SJCRH30 (cell line): ENCODE measurements around the gene ALDOA. TPM values are rescaled to one million over a fixed set of nuclear protein-coding genes. Genes with fewer than 3 reads are reported as not detected.
A peak's percentile ranks its signal among the peaks of the same experiment; 100 is the strongest.

Experiments used
- DNase-seq, 2 experiments: peaks; one replicate each; pipeline ENCODE4 v3.0.0-alpha.2; 2015 to 2020
- H3K27ac ChIP-seq: fragments of 250-450 bp; sonication (Bioruptor Pico); 2 replicates; pipeline ENCODE4 v1.5.1; 2020; ENCODE audit warnings: mild to moderate bottlenecking, moderate library complexity
- H3K27me3 ChIP-seq: fragments of 250-450 bp; sonication (Bioruptor Pico); 2 replicates; pipeline ENCODE4 v1.5.1; 2020; ENCODE audit warnings: mild to moderate bottlenecking, moderate library complexity
- H3K36me3 ChIP-seq: fragments of 250-450 bp; sonication (Bioruptor Pico); 2 replicates; pipeline ENCODE4 v1.5.1; 2020; ENCODE audit warnings: mild to moderate bottlenecking, moderate library complexity
- H3K4me1 ChIP-seq: fragments of 250-450 bp; sonication (Bioruptor Pico); 2 replicates; pipeline ENCODE4 v1.5.1; 2020; ENCODE audit warnings: mild to moderate bottlenecking, moderate library complexity
- H3K4me3 ChIP-seq: fragments of 250-450 bp; sonication (Bioruptor Pico); 2 replicates; pipeline ENCODE4 v1.5.1; 2020; ENCODE audit warnings: mild to moderate bottlenecking, moderate library complexity
- H3K9me3 ChIP-seq: fragments of 250-450 bp; sonication (Bioruptor Pico); replicated peaks from 2 replicates; pipeline ENCODE4 v1.5.1; 2020; ENCODE audit warnings: mild to moderate bottlenecking, moderate library complexity
- total RNA-seq: library from RNA; depleted of rRNA; stranded (reverse); fragments of >200 nt; shearing (Covaris generic); gene quantifications from 2 replicates; pipeline ENCODE4 v1.2.3, GENCODE V29; 2014

Gene ALDOA
- total RNA-seq, 1 experiment from 2014 or later = 646 TPM

GRCh38 chr16:30054959-30055553, 10.5 kb upstream of the ALDOA start:
- no peak for DNase-seq
- Histone ChIP-seq H3K36me3 (no peaks in the 10 kb centered on the region), H3K4me1 (no peaks in the 10 kb centered on the region), H3K4me3 (no peak overlapping the region), H3K27ac (no peak overlapping the region), H3K9me3 (no peaks in the 10 kb centered on the region), H3K27me3 (no peaks in the 10 kb centered on the region)

GRCh38 chr16:30060346-30060745, 5.2 kb upstream of the ALDOA start:
- no peak overlapping the region for H3K4me3 ChIP-seq
- no peaks in the 10 kb centered on the region for H3K27me3 ChIP-seq
- no peaks in the 10 kb centered on the region for H3K36me3 ChIP-seq
- H3K4me1 ChIP-seq = peaks cover 25% of the 10 kb centered on the region
- no peak for DNase-seq
- no peaks in the 10 kb centered on the region for H3K9me3 ChIP-seq
- H3K27ac ChIP-seq = peak overlapping the region; percentile 14; the same call in 1 of the 2 replicates

- Histone ChIP-seq H3K4me3 (no peak overlapping the region), H3K4me1 (peaks cover 25% of the 10 kb centered on the region), H3K27me3 (no peaks in the 10 kb centered on the region), H3K36me3 (no peaks in the 10 kb centered on the region), H3K9me3 (no peaks in the 10 kb centered on the region), H3K27ac (peak overlapping the region; percentile 14; the same call in 1 of the 2 replicates)
- peak; percentile 71 to 86 for DNase-seq
These were observed 4.6 kb upstream of the ALDOA start for GRCh38 chr16:30060836-30061554.

GRCh38 chr16:30063278-30063892, 2.2 kb upstream of the ALDOA start:
- Histone ChIP-seq H3K27me3 (no peaks in the 10 kb centered on the region), H3K27ac (peak overlapping the region; percentile 86), H3K9me3 (no peaks in the 10 kb centered on the region), H3K36me3 (peaks cover 18% of the 10 kb centered on the region), H3K4me1 (peaks cover 25% of the 10 kb centered on the region), H3K4me3 (peak overlapping the region; percentile 83)
- peak; percentile 32 to 63 for DNase-seq

GRCh38 chr16:30063893-30064728, 1.4 kb upstream of the ALDOA start:
- Histone ChIP-seq H3K36me3 (peaks cover 26% of the 10 kb centered on the region), H3K27me3 (no peaks in the 10 kb centered on the region), H3K9me3 (no peaks in the 10 kb centered on the region), H3K27ac (peak overlapping the region; percentile 86), H3K4me1 (peaks cover 25% of the 10 kb centered on the region), H3K4me3 (peak overlapping the region; percentile 83)
- DNase-seq = peak; percentile 61 to 65

GRCh38 chr16:30064729-30065101, 845 bp upstream of the ALDOA start:
- Histone ChIP-seq H3K9me3 (no peaks in the 10 kb centered on the region), H3K4me3 (peak overlapping the region; percentile 83), H3K36me3 (peaks cover 32% of the 10 kb centered on the region), H3K27me3 (no peaks in the 10 kb centered on the region), H3K27ac (peak overlapping the region; percentile 86), H3K4me1 (peaks cover 25% of the 10 kb centered on the region)
- no peak for DNase-seq

- H3K9me3 ChIP-seq = no peaks in the 10 kb centered on the region
- peaks cover 46% of the 10 kb centered on the region for H3K36me3 ChIP-seq
- peaks cover 17% of the 10 kb centered on the region for H3K4me1 ChIP-seq
- H3K27me3 ChIP-seq = no peaks in the 10 kb centered on the region
- H3K4me3 ChIP-seq = peak overlapping the region; percentile 83
- peak; percentile 31 to 51 for DNase-seq
- H3K27ac ChIP-seq = peak overlapping the region; percentile 86
These were observed 592 bp downstream of the ALDOA start for GRCh38 chr16:30065943-30066760.

- peaks cover 54% of the 10 kb centered on the region for H3K36me3 ChIP-seq
- peaks cover 10% of the 10 kb centered on the region for H3K4me1 ChIP-seq
These were observed 1.4 kb downstream of the ALDOA start for GRCh38 chr16:30066761-30067583.

GRCh38 chr16:30067584-30067916, 2.0 kb downstream of the ALDOA start:
- H3K27me3 ChIP-seq = no peaks in the 10 kb centered on the region
- no peak overlapping the region for H3K4me3 ChIP-seq
- H3K9me3 ChIP-seq = no peaks in the 10 kb centered on the region
- DNase-seq = no peak
- H3K36me3 ChIP-seq = peaks cover 60% of the 10 kb centered on the region
- H3K4me1 ChIP-seq = peaks cover 8% of the 10 kb centered on the region; the same call in 1 of the 2 replicates
- no peak overlapping the region for H3K27ac ChIP-seq

More at GRCh38 chr16:30066761-30067583, 1.4 kb downstream of the ALDOA start:
- Histone ChIP-seq H3K27ac (peak overlapping the region; percentile 86), H3K4me3 (peak overlapping the region; percentile 83), H3K27me3 (no peaks in the 10 kb centered on the region), H3K9me3 (no peaks in the 10 kb centered on the region)
- DNase-seq = no peak

- H3K27me3 ChIP-seq = no peaks in the 10 kb centered on the region
- H3K4me1 ChIP-seq = peaks cover 6% of the 10 kb centered on the region; the same call in 1 of the 2 replicates
- H3K4me3 ChIP-seq = no peak overlapping the region
- no peaks in the 10 kb centered on the region for H3K9me3 ChIP-seq
- no peak overlapping the region for H3K27ac ChIP-seq
- peaks cover 61% of the 10 kb centered on the region for H3K36me3 ChIP-seq
- DNase-seq = no peak
These were observed 2.8 kb downstream of the ALDOA start for GRCh38 chr16:30068333-30068732.

GRCh38 chr16:30068750-30069610, 3.4 kb downstream of the ALDOA start:
- no peak overlapping the region for H3K27ac ChIP-seq
- H3K4me1 ChIP-seq = no peaks in the 10 kb centered on the region
- H3K4me3 ChIP-seq = no peak overlapping the region
- no peak for DNase-seq
- peaks cover 61% of the 10 kb centered on the region for H3K36me3 ChIP-seq
- no peaks in the 10 kb centered on the region for H3K9me3 ChIP-seq
- H3K27me3 ChIP-seq = no peaks in the 10 kb centered on the region

GRCh38 chr16:30069611-30070462, 4.3 kb downstream of the ALDOA start:
- Histone ChIP-seq H3K27ac (no peak overlapping the region), H3K4me1 (no peaks in the 10 kb centered on the region), H3K4me3 (no peak overlapping the region), H3K36me3 (peaks cover 61% of the 10 kb centered on the region), H3K27me3 (no peaks in the 10 kb centered on the region), H3K9me3 (no peaks in the 10 kb centered on the region)
- no peak for DNase-seq
